ENCODE results near the gene USP32.
"Not testable (repeated sequence)": the region's sequence is repeated elsewhere in the genome, so short reads cannot be mapped to it uniquely, and the experiment has no call there.

The USP32 gene

GRCh38 chr17:60330731-60331130 is 61.2 kb downstream of the USP32 start:
- DNase-seq (ENCODE audit: low read depth in 2 of 2): no peak

DNA sequence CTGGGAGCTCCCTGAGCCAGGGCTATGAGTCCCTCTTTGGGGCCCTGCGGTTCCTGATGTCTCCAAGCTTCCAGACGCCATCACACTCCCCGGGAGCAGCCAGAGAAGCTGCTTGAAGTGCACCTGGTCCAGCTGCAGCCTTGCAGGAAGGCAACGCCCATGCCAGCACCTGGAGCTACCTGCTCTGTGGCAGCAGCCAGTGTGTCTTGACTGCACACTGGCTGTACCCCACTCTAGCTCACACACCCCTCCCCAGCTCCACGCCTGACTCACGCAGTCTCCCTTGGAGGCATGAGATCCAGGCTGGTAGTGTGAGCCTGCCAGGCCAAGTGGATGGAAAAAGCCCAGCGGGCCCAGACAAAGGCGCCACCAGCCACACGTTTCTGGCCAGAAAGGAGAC is 63.3 kb downstream of the USP32 start:
- DNase-seq (ENCODE audit: low read depth in 2 of 2): no peak

DNA sequence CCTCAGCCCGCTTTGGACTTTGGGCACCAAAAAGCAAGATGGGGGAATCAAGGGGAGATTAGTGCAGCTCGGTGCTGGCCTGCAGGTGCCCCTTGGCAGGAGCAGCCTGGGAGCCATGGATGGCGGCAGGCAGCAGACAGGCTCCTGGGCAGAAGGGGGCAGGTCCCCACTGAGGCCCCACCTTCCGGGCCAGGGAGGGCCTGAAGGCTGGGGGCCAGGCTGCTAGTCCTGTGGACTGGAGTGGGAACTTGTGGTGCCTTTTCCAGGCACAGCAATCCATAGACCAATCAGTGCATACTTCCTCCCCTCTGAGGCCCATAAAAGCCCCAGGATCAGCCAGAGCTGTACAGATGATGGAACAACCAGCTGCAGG is 64.0 kb downstream of the USP32 start:
- DNase-seq (ENCODE audit: low read depth in 2 of 2): no peak

DNA sequence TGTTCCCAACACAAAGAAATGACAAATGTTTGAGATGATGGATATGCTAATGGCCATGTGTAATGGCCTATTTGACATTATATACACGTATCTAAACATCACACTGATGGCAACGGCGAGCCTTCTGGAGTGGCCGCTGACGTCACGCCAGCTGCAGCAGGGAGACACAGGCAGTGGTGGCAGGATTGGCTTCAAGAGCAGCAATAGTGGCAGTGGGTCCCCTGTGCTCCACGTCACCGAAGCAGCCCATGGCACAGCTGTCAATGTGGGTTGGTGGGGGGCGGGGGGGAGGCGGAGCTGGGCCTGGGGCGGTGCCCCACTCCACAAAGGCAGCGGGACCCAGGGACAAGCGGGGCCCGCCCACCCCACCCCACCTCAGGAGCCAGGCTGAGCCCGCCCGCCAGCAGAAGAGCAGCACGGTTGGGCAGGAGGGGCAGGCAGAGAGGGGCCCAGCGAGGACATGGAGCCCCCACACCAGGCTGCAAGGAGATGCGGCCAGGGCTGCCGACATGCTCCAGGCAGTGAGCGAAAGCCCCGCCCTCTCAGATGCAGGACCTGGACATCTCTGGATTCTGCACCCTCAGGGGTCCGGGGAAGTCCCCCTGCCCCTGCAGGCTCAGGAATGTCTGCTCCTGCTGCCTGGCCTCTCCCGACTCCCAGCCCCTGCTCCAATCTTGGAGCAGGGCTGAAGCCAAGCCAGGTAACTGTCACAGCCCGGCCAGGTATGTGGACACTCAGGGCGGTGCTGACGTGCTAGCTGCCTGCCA is 64.6 kb downstream of the USP32 start:
- DNase-seq (ENCODE audit: low read depth in 2 of 2): no peak

GRCh38 chr17:60326702-60327101 is 65.2 kb downstream of the USP32 start:
- DNase-seq (ENCODE audit: low read depth in 2 of 2): no peak

DNA sequence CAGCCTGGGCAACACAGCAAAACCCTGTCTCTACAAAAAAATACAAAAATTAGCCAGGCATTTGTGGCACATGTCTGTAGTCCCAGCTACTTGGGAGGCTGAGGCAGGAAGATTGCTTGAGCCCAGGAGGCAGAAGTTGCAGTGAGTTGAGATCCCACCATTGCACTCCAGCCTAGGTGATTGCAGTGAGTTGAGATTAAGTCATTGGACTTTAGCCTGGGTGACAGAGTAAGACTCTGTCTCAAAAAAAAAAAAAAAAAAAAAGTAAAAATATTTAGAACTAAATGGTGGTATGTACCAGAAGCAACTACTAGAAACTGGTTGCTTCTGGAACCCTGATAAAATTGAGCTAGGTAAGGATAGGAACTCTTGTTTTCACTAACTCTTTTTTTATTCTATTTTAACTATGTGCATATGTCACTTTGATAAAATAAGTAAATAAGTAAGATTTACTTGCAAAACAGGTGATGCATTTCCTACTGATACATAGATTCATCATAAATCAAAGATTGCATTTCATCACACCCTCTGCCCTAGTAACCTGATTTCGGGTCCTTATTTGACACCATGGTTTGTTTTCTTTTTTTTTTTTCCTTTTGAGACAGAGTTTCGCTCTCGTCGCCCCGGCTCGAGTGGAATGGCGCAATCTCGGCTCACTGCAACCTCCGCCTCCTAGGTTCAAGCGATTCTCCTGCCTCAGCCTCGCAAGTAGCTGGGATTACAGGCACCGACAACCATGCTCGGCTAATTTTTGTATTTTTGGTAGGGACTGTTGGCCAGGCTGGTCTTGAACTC is 66.0 kb downstream of the USP32 start:
- DNase-seq (ENCODE audit: low read depth in 2 of 2): no peak

DNA sequence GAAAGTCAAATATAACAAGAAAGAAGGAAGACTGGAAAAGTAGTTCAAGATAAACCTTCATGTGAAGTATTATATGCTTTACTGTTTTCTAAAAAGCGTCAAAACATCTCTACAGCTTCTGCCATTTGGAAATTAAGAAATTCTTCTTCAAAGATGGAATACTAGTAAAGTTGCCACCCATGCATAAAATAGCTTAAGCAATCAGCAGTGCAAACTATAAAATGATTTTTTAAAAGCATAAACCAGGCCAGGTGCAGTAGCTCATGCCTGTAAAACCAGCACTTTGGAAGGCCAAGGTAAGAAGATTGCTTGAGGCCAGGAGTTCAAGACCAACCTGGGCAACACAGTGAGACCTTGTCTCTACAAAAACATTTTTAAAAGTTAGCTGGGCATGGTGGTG is 68.2 kb downstream of the USP32 start:
- no peak for DNase-seq (ENCODE audit: low read depth in 2 of 2)

DNA sequence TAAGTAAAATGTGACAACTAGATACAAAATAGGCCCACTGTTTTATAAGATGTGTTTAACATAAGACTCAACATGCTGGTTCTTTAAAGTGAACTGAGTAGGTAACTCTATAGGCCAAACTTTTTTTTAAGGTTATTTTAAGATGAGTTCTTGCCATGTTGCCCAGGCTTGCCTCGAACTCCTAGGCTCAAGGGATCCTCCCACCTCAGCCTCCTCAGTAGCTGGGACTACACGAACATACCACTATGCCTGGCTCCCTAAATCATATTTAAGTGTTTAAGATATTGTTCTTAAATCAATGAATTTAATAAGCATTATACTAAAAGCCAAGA is 69.9 kb downstream of the USP32 start:
- DNase-seq (ENCODE audit: low read depth in 2 of 2): no peak

DNA sequence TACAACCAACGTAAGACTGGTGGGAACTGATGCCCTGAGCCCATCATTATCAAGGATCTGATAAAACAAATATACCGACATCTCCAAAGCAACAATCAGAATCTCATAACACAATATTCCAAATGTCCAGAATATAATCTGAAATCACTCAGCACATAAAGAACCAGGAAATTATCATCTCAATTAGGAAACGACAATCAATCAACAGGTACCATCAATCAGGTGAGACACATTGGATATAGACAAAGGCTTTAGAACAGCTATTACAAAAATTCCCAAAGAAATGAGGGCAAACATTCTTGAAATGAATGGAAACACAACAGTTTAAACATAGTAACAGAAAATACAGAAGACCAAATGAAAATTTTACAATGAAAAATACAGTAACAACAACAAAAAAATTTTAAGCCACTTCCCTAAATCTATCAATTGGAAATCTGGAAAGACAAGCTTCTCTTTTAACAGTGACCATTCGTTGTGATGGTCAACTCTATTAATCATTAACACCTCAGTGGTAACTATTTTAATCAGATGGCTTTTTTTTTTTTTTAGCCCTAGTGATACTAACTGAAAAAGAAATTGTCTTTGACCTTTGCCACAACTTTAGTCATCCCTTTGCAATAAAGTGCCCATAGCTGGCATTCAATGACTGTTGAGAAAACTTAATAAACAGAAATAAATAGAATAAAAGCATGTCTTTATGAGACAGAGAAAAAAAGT is 70.4 kb downstream of the USP32 start:
- no peak for DNase-seq (ENCODE audit: low read depth in 2 of 2)

DNA sequence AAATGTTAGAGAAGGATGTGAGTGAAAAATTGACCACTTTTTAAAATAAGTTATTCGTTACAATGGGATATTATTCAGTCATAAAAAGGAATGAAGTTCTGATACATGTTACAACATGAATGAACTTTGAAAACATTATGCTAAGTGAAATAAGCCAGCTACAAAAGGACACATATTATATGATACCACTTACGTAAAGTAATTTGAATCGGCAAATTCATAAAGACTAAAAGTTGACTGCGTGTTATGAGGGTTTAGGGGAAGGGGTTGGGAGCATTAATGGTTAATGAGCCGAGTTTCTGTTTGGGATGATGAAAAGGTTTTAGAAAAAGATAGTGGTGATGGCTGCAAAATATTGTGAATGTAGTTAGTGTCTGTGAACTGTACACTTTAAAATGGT is 73.1 kb downstream of the USP32 start:
- DNase-seq (ENCODE audit: low read depth in 2 of 2): no peak

- no peak for DNase-seq (ENCODE audit: low read depth in 2 of 2)
These were observed 73.6 kb downstream of the USP32 start for GRCh38 chr17:60318326-60318725.

DNA sequence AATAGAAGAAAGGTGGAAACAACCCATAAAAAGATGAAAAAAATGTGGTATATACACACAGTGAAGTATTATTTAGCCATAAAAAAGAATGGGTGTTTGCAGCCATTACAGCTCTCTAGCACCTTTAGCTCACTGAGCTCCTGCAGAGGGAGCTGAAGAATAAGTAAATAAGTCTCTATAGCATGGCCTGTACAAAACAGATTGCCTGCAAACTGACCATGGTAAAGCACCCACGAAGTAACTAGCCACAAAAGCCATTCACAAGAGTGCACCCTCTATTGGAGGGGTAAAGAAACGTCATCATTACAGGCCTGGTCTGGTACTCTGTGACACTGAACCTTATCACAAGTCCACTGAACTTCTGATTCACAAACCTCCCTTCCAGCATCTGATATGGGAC is 76.3 kb downstream of the USP32 start:
- DNase-seq (ENCODE audit: low read depth in 2 of 2): no peak

DNA sequence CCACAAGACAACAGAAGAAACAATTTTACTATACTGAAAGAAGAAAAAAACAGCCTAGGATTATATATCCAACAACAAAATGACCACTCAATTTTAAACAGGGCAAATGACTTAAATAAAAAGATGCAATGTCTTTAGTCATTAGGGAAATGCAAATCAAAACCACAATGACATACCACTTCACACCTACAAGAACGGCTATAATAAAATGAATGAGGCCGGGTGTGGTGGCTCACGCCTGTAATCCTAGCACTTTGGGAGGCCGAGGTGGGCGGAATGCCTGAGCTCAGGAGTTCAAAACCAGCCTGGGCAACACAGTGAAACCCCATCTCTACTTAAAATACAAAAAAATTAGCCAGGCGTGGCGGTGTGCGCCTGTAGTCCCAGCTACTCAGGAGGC is 77.0 kb downstream of the USP32 start:
- DNase-seq (ENCODE audit: low read depth in 2 of 2): not testable (repeated sequence)

DNA sequence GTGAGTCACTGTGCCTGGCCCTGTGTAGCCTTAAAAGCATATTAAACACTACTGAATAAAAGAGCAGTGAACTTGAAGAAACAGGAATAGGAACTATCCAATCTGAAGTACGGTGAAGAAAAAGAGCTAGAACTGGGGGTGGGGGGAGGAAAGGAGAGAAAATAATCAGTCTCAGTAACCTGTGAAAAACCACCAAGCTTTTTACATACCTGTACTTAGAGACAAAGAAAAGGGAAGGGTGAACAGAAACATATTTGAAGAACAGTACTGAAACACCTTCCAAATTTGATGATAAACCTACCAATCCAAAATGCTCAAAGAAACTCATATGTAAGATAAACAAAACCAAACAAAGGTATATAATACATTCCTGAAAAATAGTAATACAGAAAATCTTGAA is 77.5 kb downstream of the USP32 start:
- no peak for DNase-seq (ENCODE audit: low read depth in 2 of 2)

DNA sequence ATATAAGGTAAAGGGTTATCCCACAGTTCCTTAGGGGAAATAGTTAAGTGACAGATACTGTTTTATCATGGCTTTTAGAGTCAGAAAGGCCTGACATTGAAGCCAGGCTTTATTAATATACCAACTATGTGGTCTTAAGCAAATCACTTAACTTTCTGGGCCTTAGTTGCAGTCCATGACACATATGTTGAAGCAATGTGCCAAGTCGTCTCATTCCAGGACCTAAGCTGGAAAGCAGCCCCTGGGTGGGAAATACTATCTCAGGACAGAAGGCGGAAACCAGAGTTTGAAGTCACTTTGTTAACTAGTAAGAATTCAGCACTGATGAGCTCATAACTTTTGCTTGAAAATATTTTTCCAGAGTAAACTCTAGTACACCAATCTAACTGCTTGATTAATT is 80.0 kb downstream of the USP32 start:
- no peak for DNase-seq (ENCODE audit: low read depth in 2 of 2)

GRCh38 chr17:60311186-60311585 is 80.7 kb downstream of the USP32 start:
- DNase-seq (ENCODE audit: low read depth in 2 of 2): no peak

GRCh38 chr17:60305141-60305540 is 86.8 kb downstream of the USP32 start:
- no peak for DNase-seq (ENCODE audit: low read depth in 2 of 2)

DNA sequence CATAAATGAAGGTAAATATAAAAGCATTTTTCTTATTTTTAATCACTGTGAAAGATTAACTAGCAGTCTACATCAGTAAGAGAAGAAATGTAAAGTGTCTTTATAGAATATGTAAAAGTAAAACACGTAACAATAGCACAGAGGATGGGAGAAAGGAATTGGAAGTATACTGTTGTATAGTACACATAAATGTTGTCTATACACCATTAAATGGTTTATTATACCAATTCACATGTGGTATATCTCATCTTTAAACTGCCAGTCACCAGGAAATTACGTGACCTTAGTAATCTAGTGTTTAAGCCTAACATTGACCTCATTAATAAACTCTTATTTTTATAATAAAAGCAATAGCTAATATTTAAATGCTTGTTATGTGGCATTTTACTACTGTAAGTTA is 87.4 kb downstream of the USP32 start:
- DNase-seq (ENCODE audit: low read depth in 2 of 2): no peak

GRCh38 chr17:60303406-60304099 is 88.4 kb downstream of the USP32 start:
- no peak for DNase-seq (ENCODE audit: low read depth in 2 of 2)

DNA sequence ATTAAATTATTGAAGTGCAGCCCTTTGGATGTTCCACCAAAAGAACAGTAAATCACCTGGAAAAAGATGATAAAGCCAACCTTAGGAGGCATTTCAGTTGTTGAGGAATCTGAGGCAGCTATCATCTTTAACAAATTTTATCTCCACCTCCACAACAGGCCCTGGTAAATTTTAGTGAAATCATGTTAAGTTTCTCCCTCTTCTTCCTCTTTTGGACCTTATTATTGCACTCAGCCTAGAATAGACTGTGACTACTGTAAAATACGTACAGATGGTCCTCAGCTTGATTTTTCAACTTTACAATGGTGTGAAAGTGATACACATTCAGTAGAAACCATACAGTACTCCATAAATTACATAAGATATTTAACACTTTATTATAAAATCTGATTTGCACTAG is 90.3 kb downstream of the USP32 start:
- DNase-seq (ENCODE audit: low read depth in 2 of 2): no peak

- DNase-seq (ENCODE audit: low read depth in 2 of 2): no peak
These were observed 91.0 kb downstream of the USP32 start for GRCh38 chr17:60300949-60301348.

DNA sequence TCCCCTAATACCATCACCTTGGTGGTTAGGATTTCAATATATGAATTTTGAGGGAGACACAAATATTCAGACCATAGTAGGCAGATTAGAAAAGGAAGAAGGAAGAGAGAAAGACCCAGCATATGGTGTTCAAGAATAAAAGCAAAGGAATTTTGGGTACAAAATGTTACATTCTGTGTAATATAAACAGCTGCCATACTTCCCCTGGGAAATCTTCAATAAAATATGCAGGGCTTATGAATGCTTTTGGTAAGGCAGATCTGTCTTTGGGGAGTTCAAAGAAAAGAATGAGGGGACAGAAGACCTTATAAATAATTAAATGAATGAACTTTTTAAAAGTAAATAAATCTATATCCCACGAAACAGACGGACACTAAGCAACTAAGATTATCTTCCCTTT is 91.9 kb downstream of the USP32 start:
- no peak for DNase-seq (ENCODE audit: low read depth in 2 of 2)
